ENCODE data around the gene SLC25A13. TPM values are rescaled to one million over a fixed set of nuclear protein-coding genes. Genes with fewer than 3 reads are reported as not detected.

The SLC25A13 gene
- total and polyA plus RNA-seq, 12 donors, result 10.8 to 55.1 (median 33.9) TPM

GRCh38 chr7:96178581-96178980 is 143.3 kb downstream of the SLC25A13 start:
- no peak for DNase-seq
- H3K4me3 ChIP-seq, result no peak overlapping the region
- H3K9me3 ChIP-seq (replicated peaks in 1 of 3), result no peaks in the 10 kb centered on the region
- intact Hi-C loops (cut with DNase I), result no loop called here
- WGBS, 4 donors, result 83 to 91% (median 84%) methylated on average over 2 of the region's 2 CpGs
- no peaks in the 10 kb centered on the region for H3K4me1 ChIP-seq (replicated peaks in 1 of 2)
- H3K27ac ChIP-seq, result no peak overlapping the region
- peaks cover 0 to 3% of the 10 kb centered on the region in 2 donors for H3K36me3 ChIP-seq (replicated peaks in 1 of 2)
- no peaks in the 10 kb centered on the region for H3K27me3 ChIP-seq
- TF ChIP-seq CTCF (IDR thresholded peaks at IDR 0.05) (no peak), POLR2A (IDR thresholded peaks at IDR 0.05) (no peak)

GRCh38 chr7:96177353-96177752 is 144.5 kb downstream of the SLC25A13 start:
- WGBS, 4 donors, result 94 to 97% (median 95%) methylated on average over 3 of the region's 3 CpGs
- no peaks in the 10 kb centered on the region for H3K36me3 ChIP-seq (replicated peaks in 1 of 2)
- H3K4me3 ChIP-seq, result no peak overlapping the region

GRCh38 chr7:96174812-96175211 is 147.1 kb downstream of the SLC25A13 start:
- intact Hi-C loops (cut with DNase I), result no loop called here
- Histone ChIP-seq H3K4me1 (replicated peaks in 1 of 2) (no peaks in the 10 kb centered on the region), H3K9me3 (replicated peaks in 1 of 3) (no peaks in the 10 kb centered on the region), H3K27me3 (no peaks in the 10 kb centered on the region), H3K36me3 (replicated peaks in 1 of 2) (peaks cover 0 to under 1% of the 10 kb centered on the region in 2 donors), H3K27ac (no peak overlapping the region), H3K4me3 (no peak overlapping the region)
- no peak for DNase-seq
- WGBS, 4 donors, result 79 to 94% (median 89%) methylated on average over 4 of the region's 4 CpGs
- TF ChIP-seq CTCF (IDR thresholded peaks at IDR 0.05) (no peak), POLR2A (IDR thresholded peaks at IDR 0.05) (no peak)

More at GRCh38 chr7:96177353-96177752, 144.5 kb downstream of the SLC25A13 start:
- TF ChIP-seq POLR2A (IDR thresholded peaks at IDR 0.05) (no peak), CTCF (IDR thresholded peaks at IDR 0.05) (no peak)
- Histone ChIP-seq H3K9me3 (replicated peaks in 1 of 3) (no peaks in the 10 kb centered on the region), H3K27me3 (no peaks in the 10 kb centered on the region), H3K4me1 (replicated peaks in 1 of 2) (no peaks in the 10 kb centered on the region), H3K27ac (no peak overlapping the region)
- intact Hi-C loops (cut with DNase I), result no loop called here
- no peak for DNase-seq

- H3K4me3 ChIP-seq, result no peak overlapping the region
- 93 to 98% (median 95%) methylated on average over 3 of the region's 3 CpGs for WGBS, 4 donors
- no peaks in the 10 kb centered on the region for H3K27me3 ChIP-seq
- H3K9me3 ChIP-seq (replicated peaks in 1 of 3), result no peaks in the 10 kb centered on the region
- no peaks in the 10 kb centered on the region for H3K4me1 ChIP-seq (replicated peaks in 1 of 2)
- TF ChIP-seq POLR2A (IDR thresholded peaks at IDR 0.05) (no peak), CTCF (IDR thresholded peaks at IDR 0.05) (no peak)
- peaks cover 0 to 3% of the 10 kb centered on the region in 2 donors for H3K36me3 ChIP-seq (replicated peaks in 1 of 2)
- H3K27ac ChIP-seq, result no peak overlapping the region
- DNase-seq, result no peak
- intact Hi-C loops (cut with DNase I), result no loop called here
Measured at GRCh38 chr7:96173781-96174180, 148.1 kb downstream of the SLC25A13 start.
